Tibial nerve (tissue), 4 donors: ENCODE results near the gene CRACR2A. TPM values are rescaled to one million over a fixed set of nuclear protein-coding genes. Genes with fewer than 3 reads are reported as not detected.

Source experiments
- DNase-seq, 2 donors: peaks; one replicate each; pipeline ENCODE4 v3.0.0-alpha.2; 2019; ENCODE audit warnings: low spot score in 2 of 2
- H3K27ac ChIP-seq, 4 donors: fragments of 200-600 bp; sonication (generic) in 3 of 4; one replicate each; pipeline ENCODE4 v1.5.1; 2017 to 2019; ENCODE audit warnings: mild to moderate bottlenecking in 1 of 4
- H3K27me3 ChIP-seq, 2 donors: fragments of 200-600 bp; sonication (generic) in 1 of 2; one replicate each; pipeline versions ENCODE4 v1.5.1 to v1.6.0; 2017 to 2019
- H3K36me3 ChIP-seq, 3 donors: fragments of 200-600 bp; sonication (generic); one replicate each; pipeline ENCODE4 v1.5.1; 2018 to 2019
- H3K4me1 ChIP-seq, 4 donors: fragments of 200-600 bp; sonication (generic) in 3 of 4; one replicate each; pipeline ENCODE4 v1.5.1; 2017 to 2019
- H3K4me3 ChIP-seq, 4 donors: fragments of 200-600 bp; sonication (generic) in 3 of 4; one replicate each; pipeline ENCODE4 v1.5.1; 2017 to 2019; ENCODE audit warnings: mild to moderate bottlenecking in 1 of 4, moderate library complexity in 1 of 4
- H3K9me3 ChIP-seq, 4 donors: fragments of 200-600 bp; sonication (generic) in 3 of 4; one replicate each; pipeline ENCODE4 v1.5.1; 2017 to 2019
- CTCF ChIP-seq, 5 experiments: fragments of 200-600 bp in 3 of 5; fragments of 450-650 bp in 2 of 5; sonication (generic) in 3 of 5; IDR thresholded peaks; one replicate each; pipeline ENCODE4 v1.5.1; 2016 to 2019; ENCODE audit warnings: antibody characterized with exemption in 5 of 5, mild to moderate bottlenecking in 3 of 5, moderate library complexity in 2 of 5
- EP300 ChIP-seq, 2 donors: sonication (generic); formaldehyde crosslinking; IDR thresholded peaks; one replicate each; pipeline ENCODE4 v1.6.1; 2017; ENCODE audit warnings: antibody characterized with exemption in 2 of 2, mild to moderate bottlenecking in 1 of 2
- POLR2A ChIP-seq, 2 donors: fragments of 450-650 bp; IDR thresholded peaks; one replicate each; pipeline ENCODE4 v1.6.1; 2017; ENCODE audit warnings: antibody characterized with exemption in 2 of 2, mild to moderate bottlenecking in 2 of 2, moderate library complexity in 2 of 2
- WGBS, 2 donors: methylation state at CpG; one replicate each; pipeline ENCODE4 v1.1.5; 2018; 5-methylcytosine and 5-hydroxymethylcytosine counted together
- total RNA-seq, 4 donors: library from RNA; depleted of rRNA; stranded (reverse); fragments of >200 nt; gene quantifications; one replicate each; pipeline ENCODE4 v1.1.0, GENCODE V29; 2016

Gene CRACR2A
- total RNA-seq, 4 donors from 2014 or later = 2.6 to 6.3 (median 4.2) TPM

DNA sequence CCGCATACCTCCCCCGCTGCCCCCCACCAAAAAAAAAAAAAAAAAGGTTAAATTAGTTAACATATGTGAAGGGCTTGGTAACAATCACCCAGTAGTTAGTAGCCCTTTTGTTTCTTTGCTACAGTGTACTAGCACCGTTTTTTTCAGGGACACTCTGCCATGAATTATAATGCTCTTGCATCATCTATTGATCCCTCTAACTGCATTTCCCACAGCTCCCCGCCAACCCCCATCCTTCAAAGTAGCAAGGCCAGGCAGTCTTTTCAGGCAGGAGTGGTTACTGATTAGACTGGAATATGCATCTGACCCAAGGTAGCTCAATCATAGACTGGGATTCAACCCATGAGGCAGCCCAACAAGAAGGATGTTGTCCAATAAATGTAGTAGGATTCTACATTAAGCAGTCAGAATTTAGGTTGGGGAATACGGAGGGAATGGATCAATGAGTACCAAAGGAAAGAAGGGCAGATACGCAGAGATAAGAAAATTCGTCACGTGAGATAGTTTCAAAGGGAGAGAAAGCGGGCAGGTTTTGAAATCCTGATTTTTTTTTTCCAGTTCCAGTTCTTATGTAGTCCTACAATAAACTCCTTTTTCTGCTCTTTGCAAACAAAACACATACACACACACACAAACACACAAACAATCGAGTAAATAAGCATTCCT is 39.8 kb upstream of the CRACR2A start:
- H3K27me3 ChIP-seq = no peaks in the 10 kb centered on the region
- H3K36me3 ChIP-seq = peaks cover 0 to 15% (median 0%) of the 10 kb centered on the region in 3 donors
- no peak overlapping the region for H3K4me3 ChIP-seq
- TF ChIP-seq EP300 (IDR thresholded peaks at IDR 0.05) (no peak), CTCF (IDR thresholded peaks at IDR 0.05) (no peak), POLR2A (IDR thresholded peaks at IDR 0.05) (no peak)
- no peaks in the 10 kb centered on the region for H3K9me3 ChIP-seq
- WGBS, 2 donors = 92 to 93% methylated on average over 10 of the region's 10 CpGs
- H3K4me1 ChIP-seq = no peaks in the 10 kb centered on the region
- DNase-seq = no peak
- H3K27ac ChIP-seq = no peak overlapping the region

- TF ChIP-seq POLR2A (IDR thresholded peaks at IDR 0.05) (no peak), CTCF (IDR thresholded peaks at IDR 0.05) (no peak), EP300 (IDR thresholded peaks at IDR 0.05) (no peak)
- DNase-seq = no peak
- Histone ChIP-seq H3K4me3 (no peak overlapping the region), H3K27ac (no peak overlapping the region), H3K9me3 (no peaks in the 10 kb centered on the region), H3K36me3 (peaks cover 0 to 10% (median 0%) of the 10 kb centered on the region in 3 donors), H3K4me1 (no peaks in the 10 kb centered on the region), H3K27me3 (no peaks in the 10 kb centered on the region)
- 35 to 64% methylated on average over 5 of the region's 5 CpGs for WGBS, 2 donors
Measured at GRCh38 chr12:3791256-3791874, 38.5 kb upstream of the CRACR2A start.

- no peak for DNase-seq
- no peaks in the 10 kb centered on the region for H3K4me1 ChIP-seq
- H3K36me3 ChIP-seq = peaks cover 0 to 10% (median 0%) of the 10 kb centered on the region in 3 donors
- TF ChIP-seq EP300 (IDR thresholded peaks at IDR 0.05) = no peak
- no peak for TF ChIP-seq POLR2A (IDR thresholded peaks at IDR 0.05)
- TF ChIP-seq CTCF (IDR thresholded peaks at IDR 0.05) = no peak
- no peaks in the 10 kb centered on the region for H3K27me3 ChIP-seq
- no peaks in the 10 kb centered on the region for H3K9me3 ChIP-seq
- WGBS, 2 donors = 38 to 43% methylated on average over 2 of the region's 2 CpGs
- H3K27ac ChIP-seq = no peak overlapping the region
- H3K4me3 ChIP-seq = no peak overlapping the region
Measured at GRCh38 chr12:3790642-3791041, 37.7 kb upstream of the CRACR2A start.

DNA sequence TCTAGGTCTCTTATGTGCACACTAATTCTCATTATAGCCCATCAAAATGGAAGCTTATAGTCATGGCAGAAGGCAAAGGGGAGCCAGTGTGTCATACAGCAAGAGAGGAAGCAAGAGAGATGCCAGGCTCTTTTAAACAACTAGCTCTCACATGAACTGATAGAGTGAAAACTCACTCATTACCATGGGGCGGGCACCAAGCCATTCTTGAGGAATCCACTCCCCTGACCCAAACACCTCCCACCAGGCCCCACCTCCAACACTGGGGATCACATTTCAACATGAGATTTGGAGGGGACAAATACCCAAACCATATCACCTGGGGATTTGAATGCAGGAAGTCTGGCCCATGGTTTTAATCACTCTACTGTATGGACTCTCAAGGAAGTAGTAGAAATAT is 36.9 kb upstream of the CRACR2A start:
- TF ChIP-seq CTCF (IDR thresholded peaks at IDR 0.05) (no peak), EP300 (IDR thresholded peaks at IDR 0.05) (no peak), POLR2A (IDR thresholded peaks at IDR 0.05) (no peak)
- WGBS, 2 donors = 73 to 79% methylated on average over 1 of the region's 1 CpG
- Histone ChIP-seq H3K9me3 (no peaks in the 10 kb centered on the region), H3K27ac (no peak overlapping the region), H3K4me1 (no peaks in the 10 kb centered on the region), H3K27me3 (no peaks in the 10 kb centered on the region), H3K4me3 (no peak overlapping the region), H3K36me3 (peaks cover 0 to 10% (median 0%) of the 10 kb centered on the region in 3 donors)
- DNase-seq = no peak

DNA sequence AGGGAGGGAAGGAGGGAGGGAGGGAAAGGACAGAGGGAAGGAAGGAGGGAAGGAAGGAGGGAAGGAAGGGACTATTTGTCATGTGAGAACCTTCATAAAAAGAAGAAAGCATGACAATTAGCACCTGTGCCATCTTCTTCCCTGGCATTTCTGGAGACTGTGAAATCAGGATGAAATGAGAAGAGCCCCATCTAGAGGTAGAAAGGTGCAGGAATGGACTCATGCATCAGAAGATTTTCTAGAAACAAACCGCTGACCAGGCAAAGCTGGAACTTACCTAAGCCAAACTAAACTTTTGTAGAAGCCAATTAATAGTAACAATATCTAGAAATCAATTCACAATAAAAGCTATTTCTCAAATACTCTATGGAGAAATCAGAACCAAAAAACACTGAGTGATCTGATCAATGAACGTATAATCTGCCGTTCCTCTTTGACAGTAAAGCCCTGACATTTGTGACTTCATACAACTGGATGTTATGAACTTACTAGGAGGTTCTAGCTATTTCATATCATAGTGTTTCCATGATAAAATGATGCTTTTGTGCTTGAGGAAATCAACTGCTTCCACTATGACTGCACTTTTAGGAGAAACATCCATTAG is 24.4 kb upstream of the CRACR2A start:
- no peaks in the 10 kb centered on the region for H3K27me3 ChIP-seq
- TF ChIP-seq POLR2A (IDR thresholded peaks at IDR 0.05) (no peak), EP300 (IDR thresholded peaks at IDR 0.05) (no peak), CTCF (IDR thresholded peaks at IDR 0.05) (peak; percentile 39 to 64 (median 42))
- no peaks in the 10 kb centered on the region for H3K36me3 ChIP-seq
- H3K27ac ChIP-seq = no peak overlapping the region
- 56 to 57% methylated on average over 3 of the region's 3 CpGs for WGBS, 2 donors
- no peaks in the 10 kb centered on the region for H3K9me3 ChIP-seq
- H3K4me3 ChIP-seq = no peak overlapping the region
- DNase-seq = peak in 1 of 2 donors; percentile 46
- no peaks in the 10 kb centered on the region for H3K4me1 ChIP-seq
